HepG2 (cell line): ENCODE results near the gene KDM2B. TPM values are rescaled to one million over a fixed set of nuclear protein-coding genes. Genes with fewer than 3 reads are reported as not detected.

Source experiments
- AFF4 ChIP-seq: sonication (generic); formaldehyde crosslinking; IDR thresholded peaks from 2 replicates; pipeline ENCODE4 v1.4.0; 2020; ENCODE audit warnings: missing genetic modification reagents
- ATM ChIP-seq: fragments of 450-650 bp; IDR thresholded peaks from 2 replicates; pipeline ENCODE4 v1.7.1; 2017; ENCODE audit warnings: mild to moderate bottlenecking, borderline replicate concordance
- CEBPB ChIP-seq: IDR thresholded peaks from 2 replicates; pipeline ENCODE4 v1.6.1; 2011; ENCODE audit warnings: low read depth, low read length, improper control_type of control experiment, borderline replicate concordance
- EZH2 ChIP-seq: conservative IDR thresholded peaks from 2 replicates; pipeline ENCODE4 v1.6.1; 2012; ENCODE audit warnings: mild to moderate bottlenecking, low read depth, low read length, moderate library complexity
- HIVEP1 ChIP-seq: sonication (generic); formaldehyde crosslinking; IDR thresholded peaks from 2 replicates; pipeline ENCODE4 v1.4.0; 2020; ENCODE audit warnings: mild to moderate bottlenecking, missing genetic modification reagents
- HOXA3 ChIP-seq: sonication (generic); formaldehyde crosslinking; IDR thresholded peaks from 2 replicates; pipeline ENCODE4 v1.5.0; 2020; ENCODE audit warnings: missing genetic modification reagents
- KDM2A ChIP-seq: sonication (generic); formaldehyde crosslinking; IDR thresholded peaks from 2 replicates; pipeline ENCODE4 v1.4.0; 2020; ENCODE audit warnings: low read depth, missing genetic modification reagents, borderline replicate concordance
- MBNL3 ChIP-seq: fragments of 250-450 bp; sonication (Bioruptor Pico); conservative IDR thresholded peaks from 2 replicates; pipeline ENCODE4 v1.8.0; 2022; ENCODE audit warnings: mild to moderate bottlenecking, inconsistent platforms
- NCOA2 ChIP-seq: sonication (generic); formaldehyde crosslinking; IDR thresholded peaks from 2 replicates; pipeline ENCODE4 v1.8.0; 2022; ENCODE audit warnings: inconsistent platforms
- NFYC ChIP-seq: IDR thresholded peaks from 2 replicates; pipeline ENCODE4 v1.6.1; 2016; ENCODE audit warnings: missing genetic modification reagents, missing compliant biosample characterization
- SATB2 ChIP-seq: sonication (generic); formaldehyde crosslinking; IDR thresholded peaks from 2 replicates; pipeline ENCODE4 v1.5.0; 2020; ENCODE audit warnings: missing genetic modification reagents
- SMARCC2 ChIP-seq: fragments of 450-650 bp; IDR thresholded peaks from 2 replicates; pipeline ENCODE4 v1.6.1; 2017; ENCODE audit warnings: antibody characterized with exemption, mild to moderate bottlenecking
- SP140L ChIP-seq: sonication (generic); formaldehyde crosslinking; IDR thresholded peaks from 2 replicates; pipeline ENCODE4 v1.4.0; 2020; ENCODE audit warnings: missing genetic modification reagents, borderline replicate concordance
- ZFY ChIP-seq: sonication (generic); formaldehyde crosslinking; IDR thresholded peaks from 2 replicates; pipeline ENCODE4 v1.4.0; 2020; ENCODE audit warnings: missing genetic modification reagents
- ZNF354B ChIP-seq: sonication (generic); formaldehyde crosslinking; IDR thresholded peaks from 2 replicates; pipeline ENCODE4 v1.8.0; 2022; ENCODE audit warnings: mild to moderate bottlenecking, missing genetic modification reagents
- ZNF484 ChIP-seq: sonication (generic); formaldehyde crosslinking; IDR thresholded peaks from 2 replicates; pipeline ENCODE4 v1.5.1; 2020; ENCODE audit warnings: mild to moderate bottlenecking, low read depth, missing genetic modification reagents, borderline replicate concordance
- ZNF503 ChIP-seq: sonication (generic); formaldehyde crosslinking; IDR thresholded peaks from 2 replicates; pipeline ENCODE4 v1.4.0; 2020; ENCODE audit warnings: missing genetic modification reagents
- ZNF749 ChIP-seq: sonication (generic); formaldehyde crosslinking; IDR thresholded peaks from 2 replicates; pipeline ENCODE4 v1.8.0; 2022; ENCODE audit warnings: mild to moderate bottlenecking, missing genetic modification reagents, moderate library complexity, borderline replicate concordance
- ZSCAN12 ChIP-seq: sonication (generic); formaldehyde crosslinking; IDR thresholded peaks from 2 replicates; pipeline ENCODE4 v1.9.0; 2021; ENCODE audit warnings: mild to moderate bottlenecking, missing genetic modification reagents
- polyA plus RNA-seq, 8 experiments: library from polyadenylated mRNA; depleted of rRNA in 3 of 8; stranded (reverse) in 7 of 8; unstranded in 1 of 8; fragments of >200 nt; fragmentation: Illumina TruSeq in 4 of 8; extraction: Trizol in 4 of 8; gene quantifications; 2 replicates each; pipeline versions ENCODE4 v1.2.1 to v1.2.3, GENCODE V29; 2011 to 2016; ENCODE audit warnings: low read depth in 4 of 8, missing spikeins in 1 of 8, mixed read lengths in 1 of 8; ENCODE audit not compliant: insufficient read depth in 1 of 8
- total RNA-seq, 5 experiments: library from RNA; depleted of rRNA; stranded (reverse); fragments of >200 nt; fragmentation: Illumina TruSeq; extraction: Trizol; gene quantifications; 2 replicates each; pipeline ENCODE4 v1.2.3, GENCODE V29; 2016; ENCODE audit warnings: low read depth in 1 of 5
- TF ChIP-seq, protein P1 (sequence below): sonication (generic); formaldehyde crosslinking; IDR thresholded peaks from 2 replicates; pipeline ENCODE4 v1.5.0; 2020; ENCODE audit warnings: mild to moderate bottlenecking, missing genetic modification reagents

Gene KDM2B
- total and polyA plus RNA-seq, 2 of the 13 experiments (the other 11 are each of a cell fraction or from before 2014, with no cell fraction given), result 17.5 to 26.1 TPM

- TF ChIP-seq ZNF484 (CRISPR knock-in tag), result no peak
- TF ChIP-seq SATB2, result no peak
- TF ChIP-seq SP140L (CRISPR knock-in tag), result no peak
- no peak for TF ChIP-seq MBNL3 (CRISPR knock-in tag)
- TF ChIP-seq ZNF503 (CRISPR knock-in tag), result no peak
- TF ChIP-seq SMARCC2, result no peak
- no peak for TF ChIP-seq NFYC (CRISPR knock-in tag)
- TF ChIP-seq KDM2A (CRISPR knock-in tag), result no peak
- no peak for TF ChIP-seq NCOA2 (CRISPR knock-in tag)
- TF ChIP-seq ZSCAN12, result no peak
- TF ChIP-seq ATM, result no peak
- TF ChIP-seq CEBPB, result no peak
- no peak for TF ChIP-seq ZNF749 (CRISPR knock-in tag)
- no peak for TF ChIP-seq AFF4 (CRISPR knock-in tag)
- no peak for TF ChIP-seq HIVEP1 (CRISPR knock-in tag)
- no peak for TF ChIP-seq ZFY (CRISPR knock-in tag)
- no peak for TF ChIP-seq HOXA3
- TF ChIP-seq, protein P1, sequence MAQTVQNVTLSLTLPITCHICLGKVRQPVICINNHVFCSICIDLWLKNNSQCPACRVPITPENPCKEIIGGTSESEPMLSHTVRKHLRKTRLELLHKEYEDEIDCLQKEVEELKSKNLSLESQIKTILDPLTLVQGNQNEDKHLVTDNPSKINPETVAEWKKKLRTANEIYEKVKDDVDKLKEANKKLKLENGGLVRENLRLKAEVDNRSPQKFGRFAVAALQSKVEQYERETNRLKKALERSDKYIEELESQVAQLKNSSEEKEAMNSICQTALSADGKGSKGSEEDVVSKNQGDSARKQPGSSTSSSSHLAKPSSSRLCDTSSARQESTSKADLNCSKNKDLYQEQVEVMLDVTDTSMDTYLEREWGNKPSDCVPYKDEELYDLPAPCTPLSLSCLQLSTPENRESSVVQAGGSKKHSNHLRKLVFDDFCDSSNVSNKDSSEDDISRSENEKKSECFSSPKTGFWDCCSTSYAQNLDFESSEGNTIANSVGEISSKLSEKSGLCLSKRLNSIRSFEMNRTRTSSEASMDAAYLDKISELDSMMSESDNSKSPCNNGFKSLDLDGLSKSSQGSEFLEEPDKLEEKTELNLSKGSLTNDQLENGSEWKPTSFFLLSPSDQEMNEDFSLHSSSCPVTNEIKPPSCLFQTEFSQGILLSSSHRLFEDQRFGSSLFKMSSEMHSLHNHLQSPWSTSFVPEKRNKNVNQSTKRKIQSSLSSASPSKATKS (CRISPR knock-in tag), result no peak
- no peak for TF ChIP-seq EZH2
- TF ChIP-seq ZNF354B (CRISPR knock-in tag), result no peak
These were observed 39.6 kb upstream of the KDM2B start (continued) for GRCh38 chr12:121620333-121620891.
